HEK293 (cell line): Measurements from ENCODE around the gene RNF169.
A peak's percentile ranks its signal among the peaks of the same experiment; 100 is the strongest.
"Not testable (repeated sequence)": the region's sequence is repeated elsewhere in the genome, so short reads cannot be mapped to it uniquely, and the experiment has no call there.

Experiments used
- CTCF ChIA-PET: fragments of 350-600 bp; formaldehyde crosslinking; extraction: SDS; loops from one replicate; lab custom pipeline; 2021; ENCODE audit warnings: antibody characterized with exemption; lab: Yijun Ruan, JAX
- POLR2A ChIA-PET: fragments of 300-600 bp; formaldehyde crosslinking; extraction: SDS; loops from one replicate; lab custom pipeline; 2020; ENCODE audit warnings: antibody characterized with exemption, inconsistent platforms; lab: Yijun Ruan, JAX
- H3K27ac ChIP-seq: fragments of 200-500 bp; sonication (Bioruptor generic); 2 replicates; pipeline ENCODE4 v1.5.1; 2014; ENCODE audit warnings: low read depth, low read length, control low read depth, inconsistent platforms; ENCODE audit errors: extremely low read depth
- H3K36me3 ChIP-seq, 2 experiments: fragments of 200-500 bp in 1 of 2; sonication (Bioruptor generic) in 1 of 2; 1 replicate in 1 of 2; 2 replicates in 1 of 2; pipeline ENCODE4 v1.5.1; 2014 to 2017; ENCODE audit warnings: inconsistent platforms in 2 of 2, low read length in 2 of 2; ENCODE audit not compliant: control insufficient read depth in 2 of 2, insufficient read depth in 1 of 2
- H3K4me1 ChIP-seq: fragments of 200-500 bp; sonication (Bioruptor generic); 2 replicates; pipeline ENCODE4 v1.5.1; 2014; ENCODE audit warnings: mild to moderate bottlenecking, low read length, inconsistent platforms; ENCODE audit not compliant: control insufficient read depth, insufficient read depth
- H3K4me3 ChIP-seq: 2 replicates; pipeline ENCODE4 v1.5.1; 2011; ENCODE audit warnings: low read depth, mild to moderate bottlenecking, control low read depth, low read length, moderate library complexity
- H3K9me3 ChIP-seq: fragments of 200-500 bp; sonication (Bioruptor generic); 2 replicates; pipeline ENCODE4 v1.5.1; 2014; ENCODE audit warnings: low read depth, low read length, inconsistent platforms; ENCODE audit not compliant: control insufficient read depth, insufficient read depth
- BCL11B ChIP-seq: fragments of 450-650 bp; formaldehyde crosslinking; IDR thresholded peaks from 2 replicates; pipeline ENCODE4 v1.5.1; 2016; ENCODE audit warnings: low read depth, missing biosample characterization, missing genetic modification characterization
- KLF16 ChIP-seq: fragments of 450-650 bp; formaldehyde crosslinking; IDR thresholded peaks from 2 replicates; pipeline ENCODE4 v1.5.1; 2017; ENCODE audit warnings: missing biosample characterization, missing genetic modification characterization
- KLF17 ChIP-seq: fragments of 450-650 bp; formaldehyde crosslinking; IDR thresholded peaks from 2 replicates; pipeline ENCODE4 v1.5.1; 2016; ENCODE audit warnings: missing biosample characterization, missing genetic modification characterization
- MYNN ChIP-seq: fragments of 450-650 bp; formaldehyde crosslinking; IDR thresholded peaks from 2 replicates; pipeline ENCODE4 v1.5.1; 2016; ENCODE audit warnings: missing biosample characterization, missing genetic modification characterization, borderline replicate concordance
- SETDB1 ChIP-seq: IDR thresholded peaks from one replicate; pipeline ENCODE4 v1.6.1; 2017; ENCODE audit warnings: mild to moderate bottlenecking, low read length, moderate library complexity, mixed read lengths; ENCODE audit not compliant: insufficient read length
- YY2 ChIP-seq: fragments of 450-650 bp; formaldehyde crosslinking; IDR thresholded peaks from 2 replicates; pipeline ENCODE4 v1.5.1; 2016; ENCODE audit warnings: missing biosample characterization, missing genetic modification characterization
- ZBTB11 ChIP-seq: fragments of 450-650 bp; formaldehyde crosslinking; conservative IDR thresholded peaks from 2 replicates; pipeline ENCODE4 v1.5.1; 2016; ENCODE audit warnings: low read depth, missing biosample characterization, missing genetic modification characterization
- ZNF10 ChIP-seq: fragments of 450-650 bp; formaldehyde crosslinking; IDR thresholded peaks from 2 replicates; pipeline ENCODE4 v1.5.1; 2017; ENCODE audit warnings: missing biosample characterization, missing genetic modification characterization
- ZNF133 ChIP-seq: fragments of 450-650 bp; formaldehyde crosslinking; IDR thresholded peaks from 2 replicates; pipeline ENCODE4 v1.5.1; 2016; ENCODE audit warnings: missing biosample characterization, missing genetic modification characterization
- ZNF184 ChIP-seq: fragments of 450-650 bp; IDR thresholded peaks from 2 replicates; pipeline ENCODE4 v1.5.1; 2018; ENCODE audit warnings: missing biosample characterization, mild to moderate bottlenecking, missing genetic modification characterization
- ZNF324 ChIP-seq: fragments of 450-650 bp; formaldehyde crosslinking; IDR thresholded peaks from 2 replicates; pipeline ENCODE4 v1.5.1; 2016; ENCODE audit warnings: missing biosample characterization, missing genetic modification characterization
- ZNF362 ChIP-seq: fragments of 450-650 bp; formaldehyde crosslinking; IDR thresholded peaks from 2 replicates; pipeline ENCODE4 v1.5.1; 2016; ENCODE audit warnings: missing biosample characterization, missing genetic modification characterization
- ZNF48 ChIP-seq: fragments of 450-650 bp; formaldehyde crosslinking; IDR thresholded peaks from 2 replicates; pipeline ENCODE4 v1.5.1; 2016; ENCODE audit warnings: missing biosample characterization, missing genetic modification characterization
- ZNF521 ChIP-seq: fragments of 450-650 bp; formaldehyde crosslinking; IDR thresholded peaks from 2 replicates; pipeline ENCODE4 v1.5.1; 2017; ENCODE audit warnings: missing biosample characterization, mild to moderate bottlenecking, missing genetic modification characterization
- ZNF558 ChIP-seq: fragments of 450-650 bp; formaldehyde crosslinking; IDR thresholded peaks from 2 replicates; pipeline ENCODE4 v1.5.1; 2016; ENCODE audit warnings: missing biosample characterization, missing genetic modification characterization
- ZNF585B ChIP-seq: fragments of 450-650 bp; formaldehyde crosslinking; IDR thresholded peaks from 2 replicates; pipeline ENCODE4 v1.5.1; 2016; ENCODE audit warnings: missing biosample characterization, missing genetic modification characterization
- ZNF626 ChIP-seq: fragments of 450-650 bp; sonication (Bioruptor Pico); formaldehyde crosslinking; IDR thresholded peaks from 2 replicates; pipeline ENCODE4 v1.5.1; 2018; ENCODE audit warnings: missing biosample characterization, missing genetic modification characterization, inconsistent platforms
- ZNF639 ChIP-seq: fragments of 450-650 bp; formaldehyde crosslinking; IDR thresholded peaks from 2 replicates; pipeline ENCODE4 v1.5.1; 2016; ENCODE audit warnings: missing biosample characterization, missing genetic modification characterization
- ZNF747 ChIP-seq: fragments of 450-650 bp; formaldehyde crosslinking; IDR thresholded peaks from 2 replicates; pipeline ENCODE4 v1.5.1; 2016; ENCODE audit warnings: missing biosample characterization, missing genetic modification characterization
- ZNF76 ChIP-seq: fragments of 450-650 bp; formaldehyde crosslinking; IDR thresholded peaks from 2 replicates; pipeline ENCODE4; 2016; ENCODE audit warnings: low read depth, missing biosample characterization, missing genetic modification characterization, borderline replicate concordance
- ZNF837 ChIP-seq: fragments of 450-650 bp; formaldehyde crosslinking; IDR thresholded peaks from 2 replicates; pipeline ENCODE4 v1.5.1; 2016; ENCODE audit warnings: missing biosample characterization, missing genetic modification characterization
- ZSCAN16 ChIP-seq: fragments of 450-650 bp; formaldehyde crosslinking; IDR thresholded peaks from 2 replicates; pipeline ENCODE4 v1.5.1; 2016; ENCODE audit warnings: missing biosample characterization, missing genetic modification characterization

Gene RNF169

GRCh38 chr11:74824285-74824982, 75.8 kb downstream of the RNF169 start:
- H3K27ac ChIP-seq: no peak overlapping the region
- H3K9me3 ChIP-seq: no peaks in the 10 kb centered on the region
- no peaks in the 10 kb centered on the region for H3K4me1 ChIP-seq
- H3K36me3 ChIP-seq: peaks cover 0 to 28% of the 10 kb centered on the region in 2 experiments; a peak in 1 of 3 replicates
- H3K4me3 ChIP-seq: no peak overlapping the region
- ChIA-PET CTCF (interaction anchor here (0.7 kb wide), 1 partner anchor 387 kb away, joined by 3 read pairs; no protein-coding TSS in a partner anchor), POLR2A (no interaction called here)
- TF ChIP-seq ZNF585B (tag by site-specific recombination): no peak
- peak; percentile 98 for TF ChIP-seq ZNF558 (tag by site-specific recombination)

- H3K9me3 ChIP-seq, H3K27ac ChIP-seq, H3K4me1 ChIP-seq, H3K4me3 ChIP-seq, POLR2A ChIA-PET, CTCF ChIA-PET: not testable (repeated sequence)
- peaks cover 0 to 17% of the 10 kb centered on the region in 2 experiments; a peak in 1 of 3 replicates for H3K36me3 ChIP-seq
Observed at GRCh38 chr11:74825596-74825995, 76.9 kb downstream of the RNF169 start.

- CTCF ChIA-PET: no interaction called here
- Histone ChIP-seq H3K9me3 (no peaks in the 10 kb centered on the region), H3K36me3 (peaks cover 0 to 14% of the 10 kb centered on the region in 2 experiments; a peak in 1 of 3 replicates)
Observed at GRCh38 chr11:74826901-74827300, 78.3 kb downstream of the RNF169 start.

GRCh38 chr11:74837191-74837590, 88.5 kb downstream of the RNF169 start:
- Histone ChIP-seq H3K4me3 (no peak overlapping the region), H3K4me1 (no peaks in the 10 kb centered on the region), H3K27ac (no peak overlapping the region), H3K9me3 (no peaks in the 10 kb centered on the region), H3K36me3 (peaks cover 0 to 78% of the 10 kb centered on the region in 2 experiments; a peak in 1 of 3 replicates)
- POLR2A ChIA-PET: no interaction called here
- TF ChIP-seq ZNF48 (tag by site-specific recombination): no peak
- TF ChIP-seq ZNF10: no peak
- no peak for TF ChIP-seq KLF17 (tag by site-specific recombination)
- no peak for TF ChIP-seq ZNF324
- no peak for TF ChIP-seq ZNF76
- TF ChIP-seq ZNF626 (tag by site-specific recombination): no peak
- TF ChIP-seq ZNF837 (tag by site-specific recombination): no peak
- TF ChIP-seq KLF16 (tag by site-specific recombination): no peak
- TF ChIP-seq ZBTB11: no peak
- no peak for TF ChIP-seq MYNN (tag by site-specific recombination)
- TF ChIP-seq YY2: no peak
- TF ChIP-seq ZNF521 (tag by site-specific recombination): no peak
- TF ChIP-seq ZNF639 (tag by site-specific recombination): no peak
- no peak for TF ChIP-seq BCL11B (tag by site-specific recombination)
- TF ChIP-seq ZNF747: no peak
- TF ChIP-seq ZNF362: no peak
- TF ChIP-seq, all 188 proteins: peak for 0
- CTCF ChIA-PET: no interaction called here

More at GRCh38 chr11:74826901-74827300, 78.3 kb downstream of the RNF169 start:
- TF ChIP-seq ZSCAN16 (tag by site-specific recombination): no peak
- TF ChIP-seq SETDB1: peak; percentile 76
- no peak for TF ChIP-seq ZNF184
- TF ChIP-seq ZNF558 (tag by site-specific recombination): no peak
- TF ChIP-seq ZNF133: no peak
- Histone ChIP-seq H3K27ac (no peak overlapping the region), H3K4me1 (no peaks in the 10 kb centered on the region), H3K4me3 (no peak overlapping the region)
- POLR2A ChIA-PET: no interaction called here
